NCI-H82 treated with DMSO at 0.1 percent for 48 hours (cell line): Measurements from ENCODE around the gene PPP1R37.
A peak's percentile ranks its signal among the peaks of the same experiment; 100 is the strongest.

ENCODE experiments used
- DNase-seq: peaks from one replicate; lab custom pipeline; 2025; ENCODE audit not compliant: unreplicated experiment; lab: John Stamatoyannopoulos, UW

PPP1R37 gene

GRCh38 chr19:45187421-45188100 lies 94.6 kb downstream of the PPP1R37 start:
- DNase-seq: peak; percentile 20

- DNase-seq: no peak
Measured at GRCh38 chr19:45189971-45190370, 97.0 kb downstream of the PPP1R37 start.

GRCh38 chr19:45191375-45191774 lies 98.4 kb downstream of the PPP1R37 start:
- no peak for DNase-seq

GRCh38 chr19:45195764-45196163 lies 102.8 kb downstream of the PPP1R37 start:
- DNase-seq: no peak
